Panc1 (cell line): ENCODE results near the gene ORC4. TPM values are rescaled to one million over a fixed set of nuclear protein-coding genes. Genes with fewer than 3 reads are reported as not detected.

ENCODE experiments used
- ATAC-seq: fragments of 200-7000 bp; cut with Tn5 transposase; 2 replicates; pipeline ENCODE4 v1.9.1; 2020; ENCODE audit warnings: mild to moderate bottlenecking, moderate library complexity
- BruUV-seq: library from RNA; stranded (reverse); fragments of 400-500 nt; replicated peaks from 2 replicates; lab custom pipeline; 2021; lab: Mats Ljungman, UMichigan
- CTCF ChIA-PET: fragments of 300-600 bp; sonication (Branson Sonifier 250); formaldehyde crosslinking; loops from one replicate; lab custom pipeline; 2022; ENCODE audit warnings: antibody characterized with exemption; lab: Charles Lee
- POLR2A ChIA-PET: fragments of 300-600 bp; sonication (Branson Sonifier 250); formaldehyde crosslinking; loops from one replicate; lab custom pipeline; 2022; ENCODE audit warnings: antibody characterized with exemption; lab: Charles Lee
- DNase-seq: peaks from one replicate; pipeline ENCODE4 v3.0.0-alpha.2; 2010; ENCODE audit warnings: low read depth, low spot score
- H3K27ac ChIP-seq: 2 replicates; pipeline ENCODE4 v1.5.1; 2011; ENCODE audit warnings: mild to moderate bottlenecking, low read length, inconsistent platforms
- H3K27me3 ChIP-seq: fragments of 200-500 bp; sonication (Bioruptor generic); 2 replicates; pipeline ENCODE4 v1.6.0; 2014; ENCODE audit warnings: low read length, inconsistent platforms; ENCODE audit not compliant: control insufficient read depth, insufficient read depth
- H3K36me3 ChIP-seq: fragments of 200-500 bp; sonication (Bioruptor generic); 2 replicates; pipeline ENCODE4 v1.5.1; 2014; ENCODE audit warnings: inconsistent platforms, mild to moderate bottlenecking, low read length, moderate library complexity; ENCODE audit not compliant: control insufficient read depth, insufficient read depth
- H3K4me1 ChIP-seq: 2 replicates; pipeline ENCODE4 v1.5.1; 2011; ENCODE audit warnings: inconsistent platforms, mild to moderate bottlenecking, low read length, moderate library complexity; ENCODE audit not compliant: control insufficient read depth, insufficient read depth
- H3K4me3 ChIP-seq, 2 experiments: 2 replicates each; pipeline ENCODE4 v1.5.1; 2011 to 2012; ENCODE audit warnings: low read depth in 2 of 2, low read length in 2 of 2, mild to moderate bottlenecking in 2 of 2, inconsistent platforms in 1 of 2, moderate library complexity in 1 of 2
- H3K9me3 ChIP-seq: fragments of 200-500 bp; sonication (Bioruptor generic); 2 replicates; pipeline ENCODE4 v1.5.1; 2014; ENCODE audit warnings: low read depth, mild to moderate bottlenecking, inconsistent platforms, low read length, moderate library complexity; ENCODE audit not compliant: control insufficient read depth, insufficient read depth
- POLR2AphosphoS5 ChIP-seq: IDR thresholded peaks from 2 replicates; pipeline ENCODE4 v1.6.1; 2012; ENCODE audit warnings: mild to moderate bottlenecking, low read depth, low read length, moderate library complexity
- REST ChIP-seq, 2 experiments: IDR thresholded peaks; 2 replicates each; pipeline ENCODE4 v1.6.1; 2011 to 2012; ENCODE audit warnings: low read depth in 2 of 2, control low read depth in 1 of 2, low read length in 1 of 2, mild to moderate bottlenecking in 1 of 2, moderate library complexity in 1 of 2; ENCODE audit not compliant: insufficient read depth in 1 of 2
- SIN3A ChIP-seq: IDR thresholded peaks from 2 replicates; pipeline ENCODE4 v1.6.1; 2012; ENCODE audit warnings: low read depth, mild to moderate bottlenecking, low read length, moderate library complexity, borderline replicate concordance; ENCODE audit not compliant: insufficient read depth
- TCF7L2 ChIP-seq: IDR thresholded peaks from 2 replicates; pipeline ENCODE4 v1.6.1; 2011; ENCODE audit warnings: mild to moderate bottlenecking, low read depth, low read length, inconsistent platforms
- in situ Hi-C: cut with HindIII; loops from 2 replicates; pipeline ENCODE4 v1.10.0; 2016; ENCODE audit warnings: low sequenced_read_pairs, low pct_unique_long_range_greater_than_20kb
- intact Hi-C: fragments of 100-400 bp; cut with micrococcal nuclease; formaldehyde crosslinking; loops from one replicate; pipeline ENCODE4 v1.10.0; 2022; ENCODE audit not compliant: unreplicated experiment
- total RNA-seq: library from RNA; stranded (reverse); gene quantifications from one replicate; pipeline ENCODE4 v1.2.1, GENCODE V29; 2021; ENCODE audit not compliant: unreplicated experiment
- TF ChIP-seq, protein P1 (sequence below): fragments of 450-650 bp; IDR thresholded peaks from 2 replicates; pipeline ENCODE4 v1.5.1; 2017; ENCODE audit warnings: mild to moderate bottlenecking

Gene ORC4
- total RNA-seq, 1 experiment from 2014 or later: 43.3 TPM

DNA sequence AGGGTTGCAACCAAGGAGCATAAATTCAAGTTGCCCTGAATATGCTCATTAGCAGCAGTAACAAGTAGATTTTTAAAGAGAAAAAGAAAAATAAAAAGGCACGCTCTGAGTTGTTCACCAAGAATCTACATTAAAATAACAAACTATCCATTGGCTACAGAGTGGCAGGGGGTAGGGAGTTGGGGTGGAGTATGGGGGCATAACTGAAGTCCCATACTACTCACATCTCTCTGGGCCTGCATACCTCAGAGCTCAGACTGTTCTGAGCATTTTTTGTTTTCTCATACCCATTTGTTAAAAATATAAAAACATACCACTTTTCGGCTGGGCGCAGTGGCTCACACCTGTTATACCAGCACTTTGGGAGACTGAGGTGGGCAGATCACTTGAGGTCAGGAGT, 31.4 kb downstream of the ORC4 start:
- H3K27me3 ChIP-seq: no peaks in the 10 kb centered on the region
- TF ChIP-seq REST (IDR thresholded peaks at IDR 0.05; ENCODE audit: insufficient read depth in 1 of 2, low read depth in 2 of 2, low read length in 1 of 2) (no peak), SIN3A (no peak), TCF7L2 (no peak), POLR2AphosphoS5 (no peak)
- TF ChIP-seq, protein P1, sequence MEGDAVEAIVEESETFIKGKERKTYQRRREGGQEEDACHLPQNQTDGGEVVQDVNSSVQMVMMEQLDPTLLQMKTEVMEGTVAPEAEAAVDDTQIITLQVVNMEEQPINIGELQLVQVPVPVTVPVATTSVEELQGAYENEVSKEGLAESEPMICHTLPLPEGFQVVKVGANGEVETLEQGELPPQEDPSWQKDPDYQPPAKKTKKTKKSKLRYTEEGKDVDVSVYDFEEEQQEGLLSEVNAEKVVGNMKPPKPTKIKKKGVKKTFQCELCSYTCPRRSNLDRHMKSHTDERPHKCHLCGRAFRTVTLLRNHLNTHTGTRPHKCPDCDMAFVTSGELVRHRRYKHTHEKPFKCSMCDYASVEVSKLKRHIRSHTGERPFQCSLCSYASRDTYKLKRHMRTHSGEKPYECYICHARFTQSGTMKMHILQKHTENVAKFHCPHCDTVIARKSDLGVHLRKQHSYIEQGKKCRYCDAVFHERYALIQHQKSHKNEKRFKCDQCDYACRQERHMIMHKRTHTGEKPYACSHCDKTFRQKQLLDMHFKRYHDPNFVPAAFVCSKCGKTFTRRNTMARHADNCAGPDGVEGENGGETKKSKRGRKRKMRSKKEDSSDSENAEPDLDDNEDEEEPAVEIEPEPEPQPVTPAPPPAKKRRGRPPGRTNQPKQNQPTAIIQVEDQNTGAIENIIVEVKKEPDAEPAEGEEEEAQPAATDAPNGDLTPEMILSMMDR: no peak
- ChIA-PET CTCF (interaction anchor here (0.9 kb wide), 1 partner anchor 32 kb away, joined by 5 read pairs; the partner anchor contains the start of genes MBD5 and ORC4), POLR2A (no interaction called here)
- in situ Hi-C loops: no loop called here
- H3K4me3 ChIP-seq: no peak overlapping the region
- H3K9me3 ChIP-seq: no peaks in the 10 kb centered on the region
- no peak for ATAC-seq
- DNase-seq: no peak
- no TSS peak for BruUV-seq
- intact Hi-C loops: no loop called here
- no peaks in the 10 kb centered on the region for H3K4me1 ChIP-seq
- H3K27ac ChIP-seq: no peak overlapping the region
- H3K36me3 ChIP-seq: no peaks in the 10 kb centered on the region

DNA sequence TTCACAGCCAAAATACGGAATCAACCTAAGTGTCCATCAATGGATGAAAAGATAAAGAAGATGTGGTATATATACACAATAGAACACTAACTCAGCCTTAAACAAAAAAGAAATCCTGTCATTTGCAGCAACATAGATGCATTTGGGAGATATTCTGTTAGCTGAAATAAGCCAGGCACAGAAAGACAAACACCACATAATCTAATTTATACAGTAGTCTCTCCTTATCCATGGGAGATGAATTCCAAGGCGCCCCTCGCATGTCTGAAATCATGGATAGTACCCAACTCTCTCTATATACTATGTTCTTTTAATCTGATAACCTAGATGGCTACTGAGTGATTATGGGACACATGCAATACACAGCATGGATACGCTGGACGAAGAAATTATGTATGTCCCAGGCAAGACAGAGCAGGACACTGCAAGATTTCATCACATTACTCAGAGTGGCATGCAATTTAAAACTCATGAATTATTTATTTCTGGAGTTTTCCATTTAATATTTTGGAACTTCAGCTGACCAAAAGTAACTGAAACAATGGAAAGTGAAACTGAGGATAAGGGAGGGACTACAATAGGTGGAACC, 39.5 kb downstream of the ORC4 start:
- ChIA-PET POLR2A (no interaction called here), CTCF (no interaction called here)
- in situ Hi-C loops: no loop called here
- Histone ChIP-seq H3K27me3 (no peaks in the 10 kb centered on the region), H3K27ac (no peak overlapping the region), H3K4me1 (no peaks in the 10 kb centered on the region), H3K9me3 (no peaks in the 10 kb centered on the region), H3K36me3 (no peaks in the 10 kb centered on the region), H3K4me3 (no peak overlapping the region)
- DNase-seq (no peak), ATAC-seq (no peak)
- BruUV-seq: no TSS peak
- intact Hi-C loops: no loop called here
- TF ChIP-seq, protein P1: no peak
- TF ChIP-seq TCF7L2: no peak
- no peak for TF ChIP-seq SIN3A
- TF ChIP-seq REST (IDR thresholded peaks at IDR 0.05; ENCODE audit: insufficient read depth in 1 of 2, low read depth in 2 of 2, low read length in 1 of 2): no peak
- no peak for TF ChIP-seq POLR2AphosphoS5
